DND-41 (cell line): ENCODE measurements around the gene KMT5C.

Source experiments
- CTCF ChIP-seq: IDR thresholded peaks from 2 replicates; pipeline ENCODE4 v1.5.1; 2012; ENCODE audit warnings: borderline replicate concordance, low read length, moderate library complexity, mild to moderate bottlenecking; ENCODE audit not compliant: poor library complexity, severe bottlenecking; ENCODE audit errors: extremely low read depth
- EZH2 ChIP-seq: IDR thresholded peaks from 3 replicates; pipeline ENCODE4 v1.6.1; 2012; ENCODE audit warnings: borderline replicate concordance, low read depth, mild to moderate bottlenecking, moderate library complexity, low read length, inconsistent platforms; ENCODE audit not compliant: severe bottlenecking

- no peak for TF ChIP-seq CTCF
- no peak for TF ChIP-seq EZH2
These were observed 53.4 kb downstream of the KMT5C start for GRCh38 chr19:55392820-55393761.
